Keratinocyte (primary cell): ENCODE measurements around the gene C2. TPM values are rescaled to one million over a fixed set of nuclear protein-coding genes. Genes with fewer than 3 reads are reported as not detected.
A peak's percentile ranks its signal among the peaks of the same experiment; 100 is the strongest.

Experiments
- DNase-seq: peaks from one replicate; pipeline ENCODE4 v3.0.0-alpha.2; 2011; ENCODE audit warnings: low read depth, missing footprints, low spot score
- FAIRE-seq: peaks from 2 replicates; lab custom pipeline; 2011; peaks lifted over from hg19 to GRCh38; lab: Jason Lieb, UNC
- H2AFZ ChIP-seq: 2 replicates; pipeline ENCODE4 v1.6.0; 2012; ENCODE audit warnings: low read length, control low read depth, inconsistent platforms; ENCODE audit not compliant: control insufficient read depth
- H3K27ac ChIP-seq: 2 replicates; pipeline ENCODE4 v1.5.1; 2011; ENCODE audit warnings: low read length; ENCODE audit not compliant: control insufficient read depth, insufficient read depth
- H3K27me3 ChIP-seq: 3 replicates; pipeline ENCODE4 v1.6.0; 2011; ENCODE audit warnings: low read length; ENCODE audit not compliant: control insufficient read depth, insufficient read depth; ENCODE audit errors: extremely low read depth
- H3K36me3 ChIP-seq, 2 experiments: 2 replicates in 1 of 2; 3 replicates in 1 of 2; pipeline ENCODE4 v1.5.1; 2011; ENCODE audit warnings: low read length in 2 of 2, mild to moderate bottlenecking in 1 of 2; ENCODE audit not compliant: control insufficient read depth in 2 of 2, insufficient read depth in 2 of 2; ENCODE audit errors: extremely low read depth in 1 of 2
- H3K4me1 ChIP-seq: 3 replicates; pipeline ENCODE4 v1.5.1; 2011; ENCODE audit warnings: low read length; ENCODE audit not compliant: control insufficient read depth, insufficient read depth; ENCODE audit errors: extremely low read depth
- H3K4me2 ChIP-seq: 3 replicates; pipeline ENCODE4 v1.6.0; 2011; ENCODE audit warnings: low read depth, low read length; ENCODE audit not compliant: control insufficient read depth, insufficient read depth; ENCODE audit errors: extremely low read depth
- H3K4me3 ChIP-seq, 3 experiments: fragments of 200-600 bp in 1 of 3; sonication (generic) in 1 of 3; 2 replicates in 2 of 3; 3 replicates in 1 of 3; pipeline ENCODE4 v1.5.1; 2011 to 2016; ENCODE audit warnings: low read length in 3 of 3, mild to moderate bottlenecking in 3 of 3, control low read depth in 2 of 3, inconsistent platforms in 1 of 3, low read depth in 1 of 3, mixed read lengths in 1 of 3, mixed run types in 1 of 3, moderate library complexity in 1 of 3; ENCODE audit not compliant: control insufficient read depth in 2 of 3, insufficient read depth in 2 of 3; ENCODE audit errors: extremely low read depth in 1 of 3
- H3K79me2 ChIP-seq: 2 replicates; pipeline ENCODE4 v1.6.0; 2012; ENCODE audit warnings: low read length; ENCODE audit not compliant: control insufficient read depth, insufficient read depth
- H3K9ac ChIP-seq: 3 replicates; pipeline ENCODE4 v1.6.0; 2011; ENCODE audit warnings: low read length; ENCODE audit not compliant: control insufficient read depth, insufficient read depth; ENCODE audit errors: extremely low read depth
- H3K9me1 ChIP-seq: 3 replicates; pipeline ENCODE4 v1.6.0; 2011; ENCODE audit warnings: low read length; ENCODE audit not compliant: control insufficient read depth, insufficient read depth; ENCODE audit errors: extremely low read depth
- H3K9me3 ChIP-seq: 2 replicates; pipeline ENCODE4 v1.5.1; 2012; ENCODE audit warnings: low read depth, low read length; ENCODE audit not compliant: control insufficient read depth
- H4K20me1 ChIP-seq: 3 replicates; pipeline ENCODE4 v1.6.0; 2011; ENCODE audit warnings: low read length; ENCODE audit not compliant: control insufficient read depth, insufficient read depth; ENCODE audit errors: extremely low read depth
- CTCF ChIP-seq, 3 experiments: IDR thresholded peaks in 1 of 3; conservative IDR thresholded peaks in 1 of 3; optimal IDR thresholded peaks in 1 of 3; 2 replicates in 2 of 3; 3 replicates in 1 of 3; pipeline versions ENCODE3 to v1.5.1; 2011; ENCODE audit warnings: low read length in 3 of 3, mild to moderate bottlenecking in 3 of 3, moderate library complexity in 2 of 3, control low read depth in 1 of 3, inconsistent platforms in 1 of 3; ENCODE audit not compliant: insufficient read depth in 2 of 3; ENCODE audit errors: extremely low read depth in 1 of 3
- EZH2 ChIP-seq: IDR thresholded peaks from one replicate; pipeline ENCODE4 v1.6.1; 2012; ENCODE audit warnings: inconsistent platforms, mild to moderate bottlenecking, low read length, moderate library complexity
- dilution Hi-C: fragments of 300-500 bp; cut with MboI; formaldehyde crosslinking; loops from one replicate; pipeline ENCODE4 v1.7.0; 2020; ENCODE audit warnings: low sequenced_read_pairs; ENCODE audit not compliant: extremely low pct_ligation_motif_present
- polyA plus RNA-seq, 5 experiments: library from polyadenylated mRNA; depleted of rRNA in 3 of 5; stranded (reverse) in 3 of 5; stranded (forward) in 1 of 5; unstranded in 1 of 5; fragments of >200 nt; gene quantifications; 1 replicate in 1 of 5; 2 replicates in 3 of 5; 3 replicates in 1 of 5; pipeline versions ENCODE4 v1.2.1 to v1.2.3, GENCODE V29; 2011 to 2012; ENCODE audit warnings: missing spikeins in 2 of 5, low read depth in 1 of 5, low replicate concordance in 1 of 5

Gene C2
- polyA plus RNA-seq, 1 donor (not counting 4 experiments of a cell fraction or from before 2014, with no cell fraction given) = not detected

- H3K4me2 ChIP-seq = peak overlapping the region; percentile 88
- peak overlapping the region; percentile 72 to 95 (median 89) for H3K4me3 ChIP-seq
- DNase-seq (no peak), FAIRE-seq (no peak)
- TF ChIP-seq EZH2 (no peak), CTCF (optimal IDR thresholded peaks at IDR 0.05 in 1 of 3, IDR thresholded peaks at IDR 0.05 in 1 of 3, conservative IDR thresholded peaks at IDR 0.05 in 1 of 3; ENCODE audit: extremely low read depth in 1 of 3, insufficient read depth in 2 of 3, low read length in 3 of 3) (no peak)
- peak overlapping the region; percentile 96 for H3K9ac ChIP-seq
- H3K4me1 ChIP-seq = peaks cover 18% of the 10 kb centered on the region
- no peaks in the 10 kb centered on the region for H3K9me1 ChIP-seq
- H3K9me3 ChIP-seq = no peaks in the 10 kb centered on the region
- H2AFZ ChIP-seq = no peak overlapping the region
- peak overlapping the region; percentile 98 for H3K27ac ChIP-seq
- dilution Hi-C loops = no loop called here
- no peaks in the 10 kb centered on the region for H4K20me1 ChIP-seq
- no peaks in the 10 kb centered on the region for H3K27me3 ChIP-seq
- peaks cover 28% of the 10 kb centered on the region for H3K79me2 ChIP-seq
- peaks cover 14 to 30% of the 10 kb centered on the region in 2 experiments for H3K36me3 ChIP-seq
Measured at GRCh38 chr6:31970604-31971271, 43.2 kb downstream of the C2 start.

DNA sequence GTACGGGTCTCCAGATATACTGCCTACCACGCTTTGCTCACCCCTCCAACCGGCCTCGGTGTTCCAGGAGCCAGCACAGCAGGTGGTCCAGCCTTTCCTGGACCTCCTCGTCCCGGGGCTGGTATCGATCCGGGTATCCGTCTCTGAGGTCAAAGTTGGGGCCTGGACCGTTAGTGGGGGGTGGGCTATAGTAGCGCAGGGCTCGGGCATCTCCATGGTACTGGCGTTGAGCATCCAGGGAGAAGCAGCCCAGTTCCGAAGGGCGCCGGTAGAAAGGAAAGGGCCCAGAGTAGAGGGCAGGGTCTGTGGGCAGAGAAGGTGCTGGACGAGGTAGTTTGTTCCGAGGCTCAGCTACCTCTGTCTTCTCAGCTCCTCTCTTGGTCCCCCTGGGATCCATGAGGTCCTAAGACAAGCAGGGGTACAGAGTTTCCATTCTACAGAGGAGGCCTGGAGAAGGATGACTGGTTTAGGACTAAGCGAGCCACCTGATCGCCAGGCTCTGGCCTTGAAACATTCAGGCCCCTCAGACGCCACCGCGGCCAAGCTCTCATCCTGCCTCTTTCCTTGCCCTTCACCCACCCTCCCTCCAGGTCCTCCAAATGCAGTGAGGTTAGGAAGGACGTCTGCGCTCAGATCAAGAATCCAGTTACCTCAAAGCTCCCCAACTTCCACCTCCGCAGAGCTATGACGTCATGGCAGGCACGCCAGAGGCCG, 43.9 kb downstream of the C2 start:
- peak overlapping the region; percentile 98 for H3K27ac ChIP-seq
- no peaks in the 10 kb centered on the region for H3K27me3 ChIP-seq
- no peak for DNase-seq
- peak overlapping the region; percentile 92 for H2AFZ ChIP-seq
- H3K36me3 ChIP-seq = peaks cover 11 to 28% of the 10 kb centered on the region in 2 experiments
- H3K79me2 ChIP-seq = peaks cover 28% of the 10 kb centered on the region
- peaks cover 18% of the 10 kb centered on the region for H3K4me1 ChIP-seq
- dilution Hi-C loops = no loop called here
- H3K9me3 ChIP-seq = no peaks in the 10 kb centered on the region
- peak overlapping the region; percentile 88 for H3K4me2 ChIP-seq
- H3K9me1 ChIP-seq = no peaks in the 10 kb centered on the region
- peak overlapping the region; percentile 96 for H3K9ac ChIP-seq
- FAIRE-seq = no peak
- TF ChIP-seq CTCF (optimal IDR thresholded peaks at IDR 0.05 in 1 of 3, IDR thresholded peaks at IDR 0.05 in 1 of 3, conservative IDR thresholded peaks at IDR 0.05 in 1 of 3; ENCODE audit: extremely low read depth in 1 of 3, insufficient read depth in 2 of 3, low read length in 3 of 3) = no peak
- no peak for TF ChIP-seq EZH2
- no peaks in the 10 kb centered on the region for H4K20me1 ChIP-seq
- H3K4me3 ChIP-seq = peak overlapping the region; percentile 72 to 95 (median 89)
